Muscle layer of colon (tissue), 2 donors: ENCODE data around the gene HOPX.
"Not testable (repeated sequence)": the region's sequence is repeated elsewhere in the genome, so short reads cannot be mapped to it uniquely, and the experiment has no call there.

Experiments used
- H3K27ac ChIP-seq: one replicate; pipeline ENCODE4 v1.7.0; 2013; ENCODE audit warnings: low read depth, mild to moderate bottlenecking, low read length, moderate library complexity
- H3K27me3 ChIP-seq, 2 donors: one replicate each; pipeline ENCODE4 v1.7.0; 2013; ENCODE audit warnings: low read length in 2 of 2, mild to moderate bottlenecking in 2 of 2; ENCODE audit not compliant: insufficient read depth in 2 of 2, control insufficient read depth in 1 of 2
- H3K36me3 ChIP-seq: one replicate; pipeline ENCODE4 v1.7.0; 2013; ENCODE audit warnings: mild to moderate bottlenecking, low read length; ENCODE audit not compliant: insufficient read depth
- H3K4me1 ChIP-seq: one replicate; pipeline ENCODE4 v1.7.0; 2013; ENCODE audit warnings: mild to moderate bottlenecking, low read length; ENCODE audit not compliant: insufficient read depth
- H3K4me3 ChIP-seq, 2 donors: one replicate each; pipeline ENCODE4 v1.7.0; 2013; ENCODE audit warnings: low read length in 2 of 2, low read depth in 1 of 2, mild to moderate bottlenecking in 1 of 2, moderate library complexity in 1 of 2
- H3K9ac ChIP-seq: one replicate; pipeline ENCODE4 v1.7.0; 2013; ENCODE audit warnings: low read length
- H3K9me3 ChIP-seq: one replicate; pipeline ENCODE4 v1.7.0; 2013; ENCODE audit warnings: mild to moderate bottlenecking, low read length
- donor health status: abdominal sarcoma.
- donor health status: Adenocarcinoma of cecum.

Gene HOPX

GRCh38 chr4:56703378-56703777 lies 22.3 kb upstream of the HOPX start:
- H3K4me1 ChIP-seq: peaks cover 8% of the 10 kb centered on the region
- H3K4me3 ChIP-seq: no peak overlapping the region
- H3K27ac ChIP-seq: no peak overlapping the region
- no peak overlapping the region for H3K9ac ChIP-seq
- no peaks in the 10 kb centered on the region for H3K36me3 ChIP-seq
- no peaks in the 10 kb centered on the region for H3K9me3 ChIP-seq
- no peaks in the 10 kb centered on the region for H3K27me3 ChIP-seq

- Histone ChIP-seq H3K4me1 (peaks cover 8% of the 10 kb centered on the region), H3K9ac (no peak overlapping the region), H3K4me3 (no peak overlapping the region), H3K27ac (no peak overlapping the region), H3K27me3 (no peaks in the 10 kb centered on the region), H3K36me3 (no peaks in the 10 kb centered on the region), H3K9me3 (no peaks in the 10 kb centered on the region)
These were observed 20.5 kb upstream of the HOPX start for GRCh38 chr4:56701644-56702043.

- H3K9ac ChIP-seq: no peak overlapping the region
- H3K27me3 ChIP-seq: no peaks in the 10 kb centered on the region
- no peak overlapping the region for H3K4me3 ChIP-seq
- H3K4me1 ChIP-seq: peaks cover 8% of the 10 kb centered on the region
- H3K36me3 ChIP-seq: no peaks in the 10 kb centered on the region
- H3K9me3 ChIP-seq: no peaks in the 10 kb centered on the region
- H3K27ac ChIP-seq: no peak overlapping the region
These were observed 20.0 kb upstream of the HOPX start for GRCh38 chr4:56701161-56701480.

GRCh38 chr4:56699537-56700105 lies 18.5 kb upstream of the HOPX start:
- H3K4me1 ChIP-seq: peaks cover 6% of the 10 kb centered on the region
- no peaks in the 10 kb centered on the region for H3K36me3 ChIP-seq
- H3K9me3 ChIP-seq: no peaks in the 10 kb centered on the region
- no peak overlapping the region for H3K4me3 ChIP-seq
- H3K27me3 ChIP-seq: no peaks in the 10 kb centered on the region
- no peak overlapping the region for H3K27ac ChIP-seq
- H3K9ac ChIP-seq: no peak overlapping the region

GRCh38 chr4:56698329-56698728 lies 17.2 kb upstream of the HOPX start:
- H3K9me3 ChIP-seq: no peaks in the 10 kb centered on the region
- no peak overlapping the region for H3K9ac ChIP-seq
- H3K27me3 ChIP-seq: no peaks in the 10 kb centered on the region
- H3K27ac ChIP-seq: no peak overlapping the region
- no peaks in the 10 kb centered on the region for H3K36me3 ChIP-seq
- no peaks in the 10 kb centered on the region for H3K4me1 ChIP-seq
- H3K4me3 ChIP-seq: no peak overlapping the region

GRCh38 chr4:56696056-56696455 lies 15.0 kb upstream of the HOPX start:
- no peaks in the 10 kb centered on the region for H3K27me3 ChIP-seq
- H3K36me3 ChIP-seq: no peaks in the 10 kb centered on the region
- H3K4me1 ChIP-seq: no peaks in the 10 kb centered on the region
- H3K9me3 ChIP-seq: no peaks in the 10 kb centered on the region
- no peak overlapping the region for H3K4me3 ChIP-seq
- no peak overlapping the region for H3K9ac ChIP-seq
- no peak overlapping the region for H3K27ac ChIP-seq

- not testable (repeated sequence) for H3K36me3 ChIP-seq, H3K9ac ChIP-seq, H3K27ac ChIP-seq, H3K27me3 ChIP-seq, H3K4me1 ChIP-seq, H3K4me3 ChIP-seq, H3K9me3 ChIP-seq
These were observed 12.4 kb upstream of the HOPX start for GRCh38 chr4:56693476-56693875.

GRCh38 chr4:56692576-56692975 lies 11.5 kb upstream of the HOPX start:
- H3K27ac ChIP-seq: no peak overlapping the region

GRCh38 chr4:56691425-56691824 lies 10.3 kb upstream of the HOPX start:
- no peaks in the 10 kb centered on the region for H3K4me1 ChIP-seq
- no peak overlapping the region for H3K9ac ChIP-seq

More at GRCh38 chr4:56692576-56692975, 11.5 kb upstream of the HOPX start:
- Histone ChIP-seq H3K9me3 (no peaks in the 10 kb centered on the region), H3K36me3 (no peaks in the 10 kb centered on the region), H3K9ac (no peak overlapping the region), H3K4me1 (no peaks in the 10 kb centered on the region), H3K27me3 (no peaks in the 10 kb centered on the region), H3K4me3 (no peak overlapping the region)

GRCh38 chr4:56690393-56690792 lies 9.3 kb upstream of the HOPX start:
- no peaks in the 10 kb centered on the region for H3K9me3 ChIP-seq
- H3K4me3 ChIP-seq: no peak overlapping the region
- no peak overlapping the region for H3K27ac ChIP-seq
- no peaks in the 10 kb centered on the region for H3K36me3 ChIP-seq
- H3K27me3 ChIP-seq: no peaks in the 10 kb centered on the region
- H3K4me1 ChIP-seq: no peaks in the 10 kb centered on the region
- H3K9ac ChIP-seq: no peak overlapping the region

More at GRCh38 chr4:56691425-56691824, 10.3 kb upstream of the HOPX start:
- no peaks in the 10 kb centered on the region for H3K36me3 ChIP-seq
- H3K9me3 ChIP-seq: no peaks in the 10 kb centered on the region
- H3K4me3 ChIP-seq: no peak overlapping the region
- no peak overlapping the region for H3K27ac ChIP-seq
- H3K27me3 ChIP-seq: no peaks in the 10 kb centered on the region

GRCh38 chr4:56689201-56689969 lies 8.3 kb upstream of the HOPX start:
- no peaks in the 10 kb centered on the region for H3K9me3 ChIP-seq
- no peak overlapping the region for H3K4me3 ChIP-seq
- no peaks in the 10 kb centered on the region for H3K36me3 ChIP-seq
- H3K27ac ChIP-seq: no peak overlapping the region
- H3K4me1 ChIP-seq: no peaks in the 10 kb centered on the region
- H3K27me3 ChIP-seq: no peaks in the 10 kb centered on the region
- H3K9ac ChIP-seq: no peak overlapping the region

GRCh38 chr4:56688094-56688647 lies 7.1 kb upstream of the HOPX start:
- no peak overlapping the region for H3K4me3 ChIP-seq
- H3K9ac ChIP-seq: no peak overlapping the region
- H3K4me1 ChIP-seq: no peaks in the 10 kb centered on the region
- H3K27me3 ChIP-seq: no peaks in the 10 kb centered on the region
- no peak overlapping the region for H3K27ac ChIP-seq
- H3K36me3 ChIP-seq: no peaks in the 10 kb centered on the region
- no peaks in the 10 kb centered on the region for H3K9me3 ChIP-seq
